CD4-positive, alpha-beta T cell treated with Interleukin-17A for 1 hour (primary cell): ENCODE results near the gene SLIT3.

Source experiments
- DNase-seq: peaks from one replicate; pipeline ENCODE4 v3.0.0-alpha.2; 2020

SLIT3 gene

DNA sequence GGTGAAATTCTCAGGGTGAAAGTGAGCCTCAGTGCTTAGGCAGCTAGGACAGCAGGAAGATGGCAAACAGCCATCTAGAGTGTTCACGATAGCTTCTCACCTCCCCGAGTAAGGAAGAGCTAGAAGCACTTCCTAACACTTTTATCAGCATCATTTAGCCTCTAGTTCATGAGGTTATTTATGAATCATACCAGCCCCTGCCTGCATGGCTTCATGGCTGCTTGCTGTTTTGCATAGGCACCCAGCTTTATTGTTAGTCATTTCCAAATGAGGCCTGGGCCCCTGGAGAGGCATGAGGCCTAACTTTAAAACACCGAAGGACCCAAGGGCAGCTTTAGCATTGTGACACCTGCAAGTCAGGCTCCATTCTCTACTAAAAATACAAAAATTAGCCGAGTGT, 586.9 kb downstream of the SLIT3 start:
- no peak for DNase-seq

- no peak for DNase-seq
Observed at GRCh38 chr5:168713051-168713450, 587.9 kb downstream of the SLIT3 start.

GRCh38 chr5:168712280-168712924, 588.5 kb downstream of the SLIT3 start:
- DNase-seq = no peak

DNA sequence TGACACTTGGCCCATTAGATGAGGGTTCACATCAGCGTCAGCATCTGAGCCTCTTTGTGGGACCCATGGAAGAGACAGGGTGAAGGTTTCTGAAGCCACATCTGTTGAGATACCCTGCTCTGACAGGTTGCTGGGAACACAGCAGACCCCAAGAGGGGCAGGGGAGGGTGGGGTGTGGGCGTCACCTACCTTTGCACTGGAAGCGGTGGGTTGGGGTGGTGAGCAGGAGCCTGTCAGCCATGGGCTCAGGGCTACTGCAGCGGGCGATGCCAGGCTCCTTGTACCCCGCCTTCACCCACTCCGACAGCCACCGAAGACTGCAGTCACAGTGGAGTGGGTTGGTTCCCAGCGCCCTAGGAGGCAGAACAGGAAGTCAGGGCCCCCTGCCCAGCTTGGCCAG, 590.2 kb downstream of the SLIT3 start:
- DNase-seq = no peak

DNA sequence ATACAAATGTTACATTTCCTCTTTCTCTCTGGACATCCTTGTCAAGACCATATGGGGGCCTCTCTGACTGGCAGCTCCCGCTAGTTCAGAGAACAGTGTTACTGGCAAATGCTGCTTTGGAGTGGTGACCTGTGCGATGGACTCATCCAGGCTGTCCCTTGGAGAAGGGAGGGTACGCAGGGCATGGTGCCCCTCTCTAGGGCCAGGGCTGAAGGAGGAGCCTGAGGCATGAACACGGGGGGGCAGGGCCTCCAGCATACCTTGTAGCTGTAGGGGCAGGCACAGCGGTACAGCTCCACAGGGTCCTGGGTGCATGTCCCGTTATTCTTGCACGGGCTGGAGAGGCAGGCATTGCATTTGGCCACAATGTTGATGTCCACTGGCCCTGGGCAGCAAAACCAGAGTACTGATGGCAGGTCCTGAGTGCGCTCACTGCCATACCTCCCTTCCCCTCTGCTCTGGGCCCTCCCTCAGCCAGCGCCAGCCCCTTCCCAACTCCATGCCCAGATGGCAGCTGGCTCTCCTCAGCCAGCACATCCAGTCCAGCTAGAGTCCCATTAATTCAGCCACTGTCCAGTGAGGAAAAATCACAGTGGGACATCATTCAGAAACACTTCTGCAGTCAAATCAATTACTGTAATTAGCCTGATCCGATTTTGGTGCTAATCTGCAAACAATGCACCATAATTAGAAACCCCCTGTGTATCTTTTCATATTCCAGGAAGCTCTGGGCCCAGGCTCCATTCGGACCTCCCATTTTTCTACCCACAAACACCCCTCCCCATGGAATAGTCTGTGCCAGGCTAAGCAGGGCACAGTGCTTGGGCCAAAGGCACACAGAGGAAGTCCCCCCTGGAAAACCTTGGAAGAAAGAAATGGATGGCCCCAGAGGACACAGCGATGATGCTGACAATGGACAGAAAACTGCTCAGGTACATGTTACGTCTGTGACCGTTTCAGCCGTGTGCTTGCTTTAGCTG, 592.9 kb downstream of the SLIT3 start:
- DNase-seq = no peak

DNA sequence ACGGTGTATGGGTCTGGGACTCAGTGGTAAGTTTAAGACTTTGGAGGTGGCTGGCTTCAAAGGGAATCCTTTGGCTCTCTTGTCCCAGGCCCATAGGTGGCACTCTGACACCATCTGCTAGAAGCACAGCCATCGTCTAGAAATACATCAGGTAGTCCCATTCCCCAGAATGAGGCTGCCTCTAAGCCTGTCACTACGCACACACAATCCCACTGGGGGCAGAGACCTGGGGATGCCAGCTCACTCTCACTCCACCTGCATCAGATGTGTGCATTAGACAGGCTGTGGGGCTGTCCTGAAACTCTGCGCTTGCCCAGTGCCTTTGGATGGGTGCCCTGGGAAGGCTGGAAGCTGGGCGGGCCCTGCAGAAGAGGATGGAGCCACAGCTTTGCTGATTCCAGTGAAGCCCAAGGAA, 594.3 kb downstream of the SLIT3 start:
- DNase-seq = peak; percentile 6

- DNase-seq = no peak
Observed at GRCh38 chr5:168705321-168705720, 595.6 kb downstream of the SLIT3 start.

DNA sequence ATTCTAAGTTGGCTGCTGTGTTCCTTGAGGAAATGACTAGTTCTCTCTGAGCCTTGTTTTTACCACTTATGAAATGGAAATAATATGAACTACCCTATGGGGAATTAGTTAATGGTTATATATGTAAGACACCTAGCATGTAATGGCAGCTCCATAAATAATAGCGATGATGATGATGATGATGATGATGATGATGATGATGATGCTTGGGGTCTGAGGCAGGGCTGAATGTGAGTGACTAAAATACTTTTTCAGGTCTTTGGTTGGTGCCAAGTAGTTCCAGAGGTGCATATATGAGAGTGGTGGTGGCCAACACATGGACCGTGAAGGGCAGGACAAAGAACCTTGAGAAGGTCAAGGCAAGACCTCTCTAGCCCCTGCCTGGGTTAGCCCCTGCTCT, 598.4 kb downstream of the SLIT3 start:
- no peak for DNase-seq

DNA sequence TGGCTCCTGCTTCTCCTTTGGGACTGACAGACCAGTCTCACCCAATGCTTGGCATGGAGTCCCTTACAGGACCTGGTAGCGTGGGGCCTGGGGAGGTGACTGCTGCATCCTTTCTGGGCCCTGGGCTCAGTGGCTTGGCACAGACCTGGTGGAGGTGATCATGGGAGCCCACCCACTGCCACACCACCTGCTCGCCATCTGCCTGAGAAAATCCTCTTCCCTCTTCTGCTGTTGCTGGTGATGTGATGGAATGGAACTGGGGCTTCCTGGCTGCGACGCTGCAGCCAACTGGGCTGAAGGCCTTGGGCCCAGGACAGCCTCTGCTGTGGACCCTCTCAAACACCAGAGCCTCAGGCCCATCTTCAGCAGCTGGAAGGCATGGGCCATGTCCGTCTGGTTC, 599.3 kb downstream of the SLIT3 start:
- no peak for DNase-seq

DNA sequence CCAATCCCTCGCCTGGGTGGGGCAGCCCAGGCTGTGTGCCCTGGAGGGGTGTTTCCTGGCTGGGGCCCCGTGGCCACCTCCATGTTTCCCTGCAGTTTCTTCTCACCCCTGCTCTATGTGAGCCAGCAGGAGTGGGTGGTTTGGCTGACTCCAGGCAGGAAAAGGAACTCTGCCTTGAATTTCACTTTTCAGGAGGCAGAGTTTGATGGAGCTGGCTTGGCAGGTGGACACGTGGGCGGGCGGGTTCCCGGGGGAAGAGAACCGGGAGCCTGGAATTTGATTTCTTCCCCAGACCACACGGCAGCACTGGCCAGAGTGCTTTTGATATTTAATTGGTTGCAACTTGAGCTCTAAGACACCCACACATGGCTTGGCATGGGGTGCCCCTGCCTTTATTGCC, 601.9 kb downstream of the SLIT3 start:
- DNase-seq = no peak

- DNase-seq = no peak
Observed at GRCh38 chr5:168697034-168697720, 603.8 kb downstream of the SLIT3 start.

DNA sequence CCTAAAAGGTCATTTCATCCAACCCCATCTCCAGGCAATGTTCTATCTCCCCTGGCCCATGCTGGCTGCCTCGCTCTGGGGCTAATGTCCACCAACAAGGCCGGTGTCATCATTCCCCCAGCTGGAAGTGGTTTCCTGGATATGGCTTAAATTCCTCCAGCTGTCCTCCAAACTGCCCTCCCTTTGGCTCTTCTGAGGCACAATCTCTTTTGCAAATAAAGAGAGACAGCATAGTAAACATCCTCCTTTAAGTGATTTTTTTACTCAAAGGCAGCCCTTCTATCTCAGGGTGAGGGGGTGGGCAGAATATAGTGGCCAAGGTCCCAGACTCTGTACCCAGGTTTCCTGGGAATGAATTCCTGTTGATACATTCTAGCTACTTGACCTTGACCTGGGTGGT, 604.3 kb downstream of the SLIT3 start:
- no peak for DNase-seq

DNA sequence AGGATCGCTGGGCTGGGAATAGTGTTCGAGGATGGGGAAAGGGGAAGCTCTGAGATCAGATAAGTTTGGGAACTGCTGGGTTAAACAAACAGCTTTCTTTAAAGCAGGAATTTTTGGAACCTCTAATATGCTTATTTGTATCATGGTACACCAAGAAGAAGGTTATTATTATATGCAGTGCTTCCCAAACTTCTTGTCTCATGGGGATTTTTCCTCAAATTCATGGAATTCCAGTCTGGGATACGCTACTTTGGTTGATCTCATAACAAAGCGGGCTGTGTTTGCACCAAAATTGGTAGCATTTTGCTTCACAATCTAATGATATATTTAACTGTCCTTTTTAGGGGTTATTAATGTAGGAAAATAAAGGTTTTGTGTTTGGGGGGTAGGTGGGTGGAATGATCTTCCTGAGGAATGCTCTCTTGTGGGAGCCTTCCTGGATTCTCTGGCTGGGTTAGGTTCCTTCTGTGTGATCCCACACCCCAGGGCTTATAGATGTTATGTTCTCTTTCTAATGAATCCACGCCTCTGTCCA, 605.6 kb downstream of the SLIT3 start:
- no peak for DNase-seq

DNA sequence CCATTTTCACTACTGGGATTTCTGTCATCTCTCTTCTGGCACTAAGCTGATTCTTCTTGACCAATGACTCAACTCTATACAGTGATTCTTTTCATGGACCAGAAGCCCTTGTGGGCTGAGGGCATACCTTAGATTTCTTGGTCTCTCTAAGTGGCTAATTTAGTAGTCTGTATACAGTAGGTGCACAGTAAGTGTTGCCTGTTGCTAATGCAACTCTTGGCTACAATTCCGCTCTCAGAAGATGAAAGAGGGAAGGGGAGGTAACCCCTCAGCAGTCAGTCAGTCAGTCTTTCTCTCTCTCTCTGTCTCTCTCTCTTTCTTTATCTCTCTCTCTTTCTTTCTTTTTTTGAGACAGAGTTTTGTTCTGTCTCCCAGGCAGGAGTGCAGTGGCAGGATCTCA, 606.6 kb downstream of the SLIT3 start:
- DNase-seq = no peak

DNA sequence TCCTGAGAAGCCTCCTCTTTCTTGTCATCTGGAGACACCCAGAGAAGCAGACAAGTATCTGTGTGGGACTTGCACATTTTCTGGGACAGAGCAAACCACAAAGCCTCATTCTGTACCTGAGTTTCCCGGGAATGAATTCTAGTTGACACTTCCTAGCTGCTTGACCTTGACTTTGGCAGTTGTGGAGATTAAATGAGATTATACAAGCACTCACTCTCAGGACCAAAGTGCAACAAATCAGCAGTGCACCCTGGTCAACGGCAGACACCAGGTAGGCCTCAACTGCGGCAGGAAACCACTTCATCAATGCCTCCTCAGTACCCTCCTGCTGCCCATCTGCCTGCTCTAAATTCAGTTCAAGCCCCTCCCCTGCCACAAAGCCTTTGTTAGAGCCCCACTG, 607.1 kb downstream of the SLIT3 start:
- DNase-seq = no peak

DNA sequence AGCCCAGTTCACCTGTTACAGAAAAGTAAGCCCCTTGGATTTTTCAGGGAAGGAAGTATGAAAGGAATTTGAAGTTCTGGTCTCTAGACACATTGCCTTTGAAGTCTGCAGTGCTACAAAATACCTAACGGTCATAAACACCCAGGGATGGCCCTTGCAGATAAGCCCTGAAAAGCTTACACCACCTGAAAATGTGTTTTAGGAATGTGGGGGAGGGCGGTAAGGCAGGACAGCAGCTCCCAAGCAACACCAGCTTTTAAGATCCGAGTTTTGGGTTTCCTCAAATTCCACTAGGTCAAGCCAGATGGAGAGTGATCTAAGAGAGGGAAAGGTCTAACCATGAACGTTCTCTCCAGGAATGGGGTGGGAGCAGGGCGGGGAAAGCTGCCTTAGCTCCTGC, 607.6 kb downstream of the SLIT3 start:
- DNase-seq = no peak

DNA sequence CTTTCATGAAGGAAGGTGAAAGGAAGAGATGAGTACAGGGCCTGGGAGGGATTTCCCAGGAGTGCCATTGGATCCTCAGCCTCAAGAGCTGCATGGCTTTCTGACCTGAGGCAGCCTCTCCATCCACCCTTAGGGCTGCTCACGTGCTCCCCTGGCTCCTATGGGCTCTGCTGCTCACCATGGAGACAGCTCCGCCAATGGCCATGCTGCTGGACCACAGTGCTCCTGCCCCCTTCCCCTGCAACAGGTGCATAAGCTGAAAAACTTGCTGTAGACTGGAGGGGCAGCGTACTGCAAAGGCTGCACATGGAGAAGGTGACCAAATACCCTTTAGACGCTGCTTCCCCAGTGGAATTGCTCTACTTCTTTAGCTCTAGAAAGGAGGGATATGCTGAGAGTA, 609.0 kb downstream of the SLIT3 start:
- DNase-seq = no peak

DNA sequence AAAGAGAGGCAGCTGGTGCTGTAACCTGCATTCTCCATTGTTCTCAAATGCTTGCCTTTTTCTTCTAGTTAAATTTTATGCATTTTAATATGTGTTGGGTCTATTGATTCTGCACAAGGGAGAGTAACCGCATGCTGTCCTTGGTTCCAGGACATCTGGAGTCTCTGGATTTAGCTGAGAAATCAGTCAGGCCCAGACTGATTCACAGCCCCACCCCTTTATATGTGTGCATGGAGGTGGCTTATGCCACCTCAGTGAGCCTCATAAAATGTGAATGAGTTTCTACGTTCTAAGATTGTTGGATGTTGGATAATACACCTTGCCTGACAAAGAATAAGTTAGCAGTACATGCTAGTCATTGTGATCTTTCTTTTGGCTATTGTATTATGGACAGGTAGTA, 611.7 kb downstream of the SLIT3 start:
- DNase-seq = no peak

- no peak for DNase-seq
Observed at GRCh38 chr5:168686837-168687236, 614.1 kb downstream of the SLIT3 start.

- DNase-seq = no peak
Observed at GRCh38 chr5:168685566-168685965, 615.4 kb downstream of the SLIT3 start.

- no peak for DNase-seq
Observed at GRCh38 chr5:168683927-168684295, 617.0 kb downstream of the SLIT3 start.

GRCh38 chr5:168683247-168683926, 617.6 kb downstream of the SLIT3 start:
- DNase-seq = peak; percentile 19
